NCI-H748 treated with DMSO at 0.1 percent for 48 hours (cell line): ENCODE data around the gene LRP5.

Experiments used
- DNase-seq: peaks from one replicate; lab custom pipeline; 2025; lab: John Stamatoyannopoulos, UW

LRP5 gene

DNA sequence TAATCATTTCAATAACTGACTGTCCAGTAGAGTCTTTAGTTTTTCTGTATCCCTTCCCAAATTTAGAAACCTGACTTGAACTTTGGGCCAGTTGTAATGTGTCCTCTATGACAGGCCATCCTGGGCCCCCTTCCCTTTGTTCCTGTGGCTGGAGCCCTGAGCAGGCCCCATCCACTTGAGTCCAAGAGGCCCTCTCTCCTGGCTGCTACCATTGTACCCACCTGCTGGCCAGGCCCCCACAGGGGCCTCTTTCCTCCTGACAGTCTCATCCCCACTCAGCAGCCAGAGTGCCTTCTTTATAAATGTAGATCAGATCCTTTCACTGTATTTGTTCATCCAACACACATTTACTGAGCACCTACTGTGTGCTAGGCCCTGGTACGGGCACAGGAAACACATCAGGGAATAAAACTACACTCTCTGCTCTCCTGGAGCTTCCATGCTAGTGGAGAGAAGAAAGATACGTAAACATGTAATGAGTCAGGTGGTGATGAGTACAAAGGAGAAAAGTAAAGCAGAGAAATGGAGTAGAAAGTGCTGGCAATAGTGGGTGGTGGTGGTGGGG lies 2.7 kb upstream of the LRP5 start:
- no peak for DNase-seq

DNA sequence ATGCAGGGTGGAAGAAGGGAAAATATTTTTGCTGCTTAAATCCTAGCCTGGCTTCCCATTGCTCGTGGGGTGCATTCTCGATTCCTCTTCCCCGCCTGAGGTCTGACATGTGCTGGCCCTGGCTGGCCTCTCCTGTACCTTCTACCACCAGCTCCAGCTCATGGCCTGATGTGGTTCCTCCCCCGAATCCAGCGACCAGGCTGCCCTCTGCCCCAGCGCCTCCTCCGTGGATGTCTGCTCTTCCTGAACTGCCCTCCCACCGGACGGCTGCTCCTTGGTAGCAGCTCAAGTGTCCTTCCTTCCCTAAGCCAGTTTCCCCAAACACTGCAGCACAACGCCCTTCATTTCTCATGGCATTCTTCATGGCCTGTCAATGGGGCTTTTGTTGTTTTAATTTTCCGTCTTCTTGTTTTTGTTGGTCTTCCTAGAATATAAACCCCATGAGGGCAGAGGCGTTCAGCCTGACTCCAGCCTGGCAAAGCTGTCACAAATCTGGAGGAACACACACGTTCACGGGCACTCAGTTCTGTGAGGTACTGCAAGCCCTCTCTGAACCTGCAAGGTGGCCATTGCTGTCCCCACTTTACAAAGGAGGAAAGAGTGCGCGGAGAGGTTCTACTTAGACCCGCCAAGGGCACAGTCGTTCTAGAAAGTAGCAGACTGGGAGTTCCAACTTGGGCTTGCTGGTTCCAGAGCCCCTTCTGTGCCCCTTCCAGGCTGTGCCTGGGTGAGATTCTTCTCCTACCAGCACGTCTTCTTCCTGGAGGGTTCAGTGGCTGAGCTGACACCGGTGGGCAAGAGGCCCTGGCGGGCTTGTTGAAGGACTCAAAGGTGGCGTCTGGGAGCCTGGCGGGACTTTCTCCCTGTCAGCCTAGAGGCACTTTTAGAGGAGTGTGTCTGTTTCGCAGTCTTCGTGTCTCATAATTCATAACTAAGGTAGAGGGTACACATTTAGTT lies 953 bp upstream of the LRP5 start:
- DNase-seq, result no peak

DNA sequence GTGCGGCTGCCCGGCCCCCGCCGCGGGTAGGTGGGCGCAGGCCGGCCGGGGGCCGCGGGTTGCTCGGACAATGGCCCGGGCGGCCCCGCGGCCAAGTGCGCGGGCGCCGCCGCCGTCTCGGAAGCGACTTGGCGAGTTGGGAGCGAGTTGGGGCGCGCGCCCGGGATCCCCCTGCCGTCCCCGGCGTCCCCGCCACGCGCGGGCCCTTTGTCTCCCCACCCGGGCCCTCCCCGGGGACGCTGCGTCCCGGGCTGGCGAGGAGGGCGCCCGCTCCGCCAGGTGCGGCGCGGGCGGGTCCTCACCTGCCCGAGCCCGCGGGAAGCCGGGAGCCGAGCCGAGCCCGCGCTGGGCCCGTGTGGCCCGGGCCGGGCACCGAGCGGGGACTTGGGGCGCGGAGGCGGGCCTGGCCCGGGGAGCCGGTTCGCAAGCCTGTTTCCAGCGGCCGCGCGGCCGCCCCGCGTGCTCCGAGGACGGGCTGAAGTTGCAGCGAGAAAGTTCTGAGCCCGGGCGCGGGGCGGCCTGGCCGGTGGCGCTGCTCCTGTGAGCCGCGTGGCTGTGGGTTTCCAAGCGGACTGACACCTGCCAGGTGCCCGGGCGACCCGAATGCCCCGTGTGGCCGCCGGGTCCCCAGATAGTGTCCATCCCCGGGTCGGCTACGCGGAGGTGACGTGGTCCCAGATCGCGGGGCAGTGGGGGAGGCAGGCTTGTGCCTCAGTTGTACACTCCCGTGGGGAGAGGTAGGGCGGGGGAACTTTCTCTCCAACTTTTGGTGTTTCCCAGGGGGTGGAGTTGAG lies 586 bp downstream of the LRP5 start:
- DNase-seq, result no peak

DNA sequence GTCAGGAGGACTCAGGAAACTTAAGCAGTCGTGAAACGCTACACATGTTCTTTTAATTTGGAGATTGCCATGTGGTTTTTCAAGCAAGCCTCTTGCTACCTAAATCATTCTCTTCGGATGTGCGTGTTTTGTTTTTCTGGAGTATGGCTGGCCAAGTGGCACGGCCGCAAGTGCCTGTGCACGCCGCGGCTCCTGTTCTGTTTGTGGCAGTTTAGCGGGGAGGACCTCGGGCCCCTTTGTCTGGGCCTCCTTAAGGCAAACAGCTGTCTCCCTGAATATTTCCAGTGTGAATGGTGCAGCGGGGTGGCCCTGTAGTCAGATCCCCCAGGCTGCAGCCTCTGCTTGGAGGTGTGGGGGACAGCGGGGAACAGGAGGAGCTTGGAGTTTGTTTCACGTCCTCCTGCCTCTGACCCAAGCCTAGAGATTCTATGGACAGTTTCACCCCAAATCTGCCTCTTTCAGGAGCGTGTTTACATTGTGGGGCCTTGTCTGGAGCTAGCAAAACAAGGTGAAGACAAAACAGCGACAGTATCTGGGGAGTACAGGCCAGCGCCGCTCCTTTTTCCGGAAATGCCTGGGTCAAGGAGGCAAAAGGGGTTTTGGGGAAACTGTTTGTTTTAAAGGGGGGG lies 1.3 kb downstream of the LRP5 start:
- DNase-seq, result no peak

DNA sequence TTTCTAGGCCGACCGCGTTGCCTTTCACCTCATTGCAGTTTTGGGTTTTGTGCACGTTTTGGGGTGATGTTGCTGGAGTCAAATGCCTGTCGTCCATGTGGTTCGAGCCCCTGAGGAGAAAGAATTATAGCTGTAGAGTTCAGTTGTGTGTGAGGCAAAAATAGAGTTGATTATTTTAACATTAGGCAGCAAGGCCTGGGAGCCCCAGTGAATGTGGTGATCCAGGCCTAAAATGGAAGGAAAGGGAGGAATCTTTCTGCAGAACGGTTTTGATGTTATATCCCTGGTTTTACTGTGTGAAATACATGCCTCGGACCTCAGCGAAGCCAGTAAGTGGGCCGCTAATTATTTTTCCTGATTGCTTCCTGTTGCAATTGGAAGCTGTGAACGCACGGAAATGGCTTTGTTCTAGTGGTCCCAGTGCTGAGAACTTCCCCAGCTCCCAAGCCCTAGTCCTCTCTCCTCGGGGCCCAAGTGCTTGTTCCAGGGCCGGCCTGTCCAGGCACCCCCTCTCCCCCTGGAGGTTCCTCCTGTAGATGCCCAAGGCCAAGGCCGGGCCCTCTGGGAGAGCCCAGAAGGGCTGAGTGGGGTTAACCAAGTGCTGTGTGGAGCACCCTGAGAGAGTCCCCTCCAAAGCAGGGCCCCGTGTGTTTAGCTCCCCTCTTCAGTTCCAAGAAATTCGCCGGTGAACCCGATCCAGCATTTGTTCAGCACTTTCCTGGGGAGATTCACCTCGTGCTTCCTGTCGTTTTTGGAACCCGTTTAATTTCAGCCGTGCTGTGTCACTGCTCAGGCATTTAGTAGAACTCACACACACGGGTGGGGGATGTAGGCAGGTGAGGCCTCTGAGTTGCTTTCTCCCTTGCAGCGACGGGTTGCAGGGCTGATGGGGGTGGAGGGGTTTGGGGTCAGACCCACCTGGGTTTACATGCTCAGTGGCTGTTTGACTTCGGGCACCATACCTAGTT lies 2.1 kb downstream of the LRP5 start:
- no peak for DNase-seq

DNA sequence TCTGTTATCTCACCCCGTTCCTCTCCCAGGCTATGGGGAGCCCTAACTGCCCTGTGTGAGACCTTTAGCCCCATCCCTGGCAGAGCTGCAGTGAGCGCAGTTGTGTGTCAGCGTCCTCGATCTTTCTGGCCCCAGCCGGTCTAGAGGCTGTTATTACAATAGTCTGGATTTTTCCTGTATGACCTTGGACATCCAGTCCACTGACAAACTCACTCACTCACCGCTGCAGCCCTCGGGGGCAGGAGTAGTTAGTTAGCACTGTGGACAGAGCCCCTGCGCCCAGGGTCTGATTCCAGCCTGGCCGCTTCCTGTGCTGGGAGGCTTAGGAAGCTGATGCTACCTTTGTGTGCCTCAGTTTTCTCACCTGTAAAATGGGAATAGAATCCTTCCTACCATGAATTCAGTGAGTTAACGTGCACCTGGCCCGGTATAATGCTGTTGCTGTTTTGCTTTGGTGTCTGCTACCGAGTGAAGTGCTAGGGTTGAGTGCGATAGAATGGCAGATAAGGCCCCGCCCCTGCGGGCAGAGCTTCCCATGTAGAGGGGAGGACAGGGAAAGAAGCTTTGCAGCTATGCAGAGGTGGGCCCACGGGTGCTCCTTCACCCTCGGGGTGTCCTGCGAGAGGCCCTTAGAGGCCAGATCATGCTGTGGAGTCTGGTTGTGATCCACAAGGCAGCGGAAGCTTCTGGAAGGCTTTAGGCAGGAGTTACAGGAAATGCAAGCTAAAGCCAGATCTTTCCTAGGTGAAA lies 3.0 kb downstream of the LRP5 start:
- DNase-seq, result no peak

DNA sequence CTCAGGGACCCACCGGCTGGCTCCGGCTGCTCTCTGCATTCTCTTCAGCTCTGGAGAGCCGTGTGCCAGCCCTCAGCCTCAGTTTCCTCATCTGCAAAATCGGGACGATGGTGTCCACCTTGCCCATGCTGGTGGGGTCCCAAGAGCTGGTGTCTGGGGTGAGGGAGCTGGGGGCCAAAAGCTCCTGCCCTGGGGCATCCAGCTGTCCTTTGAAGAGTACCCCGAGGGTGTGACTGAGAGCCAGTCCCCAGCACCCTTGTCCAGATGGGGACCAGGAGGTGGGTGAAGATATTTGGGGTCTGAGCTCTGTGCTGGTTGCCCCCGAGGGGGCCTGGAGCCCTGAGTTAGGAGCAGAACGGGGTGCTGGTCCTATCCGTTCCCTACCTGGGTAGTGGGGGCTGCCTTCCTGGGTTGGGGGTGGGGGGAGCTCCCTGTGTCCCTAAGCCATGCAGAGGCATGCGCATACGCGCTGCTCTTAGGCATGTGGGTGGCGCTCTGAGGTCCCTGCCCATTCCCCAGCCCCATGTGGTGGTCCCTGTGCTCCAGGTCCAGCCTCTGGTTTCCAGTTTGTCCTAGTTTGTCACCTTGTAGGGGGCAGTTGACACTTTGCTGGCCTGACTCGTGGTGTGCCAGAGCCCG lies 4.9 kb downstream of the LRP5 start:
- no peak for DNase-seq

DNA sequence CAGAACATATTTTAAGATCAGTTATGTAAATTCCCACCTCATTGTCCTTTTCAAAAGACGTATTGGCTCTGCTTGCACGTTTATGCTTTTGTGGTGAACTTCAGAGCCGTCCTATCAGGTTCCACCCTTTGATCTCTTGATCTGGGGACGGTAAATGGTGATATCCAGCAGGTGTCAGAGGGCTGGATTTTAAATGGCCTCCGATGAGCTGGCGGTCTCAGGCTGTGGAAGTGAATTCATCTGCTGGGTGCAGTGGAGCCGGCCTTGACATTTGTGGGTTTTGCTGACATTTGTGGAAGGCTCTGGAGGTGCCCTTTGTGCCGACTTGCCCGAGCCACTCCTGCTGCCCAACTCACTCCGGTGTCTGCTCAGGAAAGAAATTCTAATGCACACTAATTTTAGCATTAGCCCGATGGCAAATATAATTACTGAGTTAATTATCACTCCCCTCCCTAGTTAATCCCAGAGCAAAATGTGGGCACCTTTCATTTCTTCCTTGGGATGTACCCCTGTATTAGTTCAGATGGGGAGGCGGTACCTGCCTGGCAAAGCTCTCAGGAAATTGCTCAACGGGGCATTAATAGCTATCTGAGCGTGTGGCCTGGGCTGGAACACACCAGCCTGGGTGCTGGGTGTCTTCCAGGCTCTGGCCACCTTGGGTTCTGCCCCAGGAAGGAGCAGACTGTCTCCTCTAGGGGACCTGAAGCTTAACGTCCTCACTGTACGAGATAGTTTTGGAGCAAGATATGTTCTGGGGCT lies 9.1 kb downstream of the LRP5 start:
- no peak for DNase-seq

DNA sequence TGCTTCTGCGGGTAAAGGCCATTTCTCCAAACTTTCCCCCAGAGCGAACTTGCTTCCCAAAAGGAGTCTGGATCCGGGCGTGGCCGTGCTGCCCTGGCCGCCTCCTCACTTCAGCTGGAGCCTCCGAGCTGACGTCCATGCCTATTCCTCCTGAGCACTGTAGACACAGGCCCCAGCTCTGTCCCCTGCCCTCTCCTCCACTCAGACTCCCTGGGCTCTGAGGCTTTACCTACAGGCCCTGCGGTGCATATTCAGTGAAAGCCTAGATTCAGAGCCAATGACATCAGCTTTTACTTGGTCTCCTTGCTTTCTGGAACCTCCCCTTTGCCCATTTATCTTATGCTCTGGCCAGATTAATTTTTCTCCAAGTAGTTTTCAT lies 9.7 kb downstream of the LRP5 start:
- DNase-seq, result no peak

DNA sequence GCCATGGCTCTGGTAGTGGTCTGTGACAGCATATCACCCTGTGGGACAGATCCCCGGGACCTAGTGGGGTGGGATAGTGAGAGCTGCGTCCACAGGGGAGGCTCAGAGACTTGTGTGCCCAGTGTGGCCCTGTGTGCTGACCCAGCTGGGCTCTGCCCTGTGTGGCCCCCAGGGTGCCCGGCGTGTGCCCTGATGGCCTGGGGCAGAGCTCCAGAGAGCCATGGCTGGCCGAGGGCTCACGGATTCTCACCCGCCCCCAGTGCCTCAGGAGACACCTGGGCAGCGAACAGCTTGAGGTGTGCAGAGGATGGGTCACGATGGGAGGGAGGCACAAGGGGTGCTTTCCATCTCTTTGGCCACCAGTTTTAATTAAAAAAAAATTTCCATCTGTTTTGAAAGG lies 11.8 kb downstream of the LRP5 start:
- no peak for DNase-seq

DNA sequence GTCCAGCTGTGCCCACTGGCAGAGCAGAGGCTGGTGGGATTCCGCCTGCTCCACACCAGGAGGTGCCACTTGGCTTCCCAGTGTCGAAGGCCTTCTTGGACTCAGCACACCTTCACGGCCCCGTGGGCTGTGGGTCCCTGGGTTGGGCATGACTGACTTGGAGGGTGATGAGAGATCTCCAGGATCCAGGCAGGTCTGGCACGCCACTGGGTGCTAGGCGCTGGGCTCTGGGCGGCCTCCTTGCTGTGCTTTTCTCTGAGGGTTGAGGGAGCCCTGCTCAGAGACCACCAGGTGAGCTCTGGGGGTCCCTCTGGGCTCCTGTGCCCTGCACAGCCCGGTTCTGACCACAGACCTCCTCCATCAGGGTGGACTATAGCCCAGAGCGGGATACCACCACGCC lies 12.3 kb downstream of the LRP5 start:
- no peak for DNase-seq

DNA sequence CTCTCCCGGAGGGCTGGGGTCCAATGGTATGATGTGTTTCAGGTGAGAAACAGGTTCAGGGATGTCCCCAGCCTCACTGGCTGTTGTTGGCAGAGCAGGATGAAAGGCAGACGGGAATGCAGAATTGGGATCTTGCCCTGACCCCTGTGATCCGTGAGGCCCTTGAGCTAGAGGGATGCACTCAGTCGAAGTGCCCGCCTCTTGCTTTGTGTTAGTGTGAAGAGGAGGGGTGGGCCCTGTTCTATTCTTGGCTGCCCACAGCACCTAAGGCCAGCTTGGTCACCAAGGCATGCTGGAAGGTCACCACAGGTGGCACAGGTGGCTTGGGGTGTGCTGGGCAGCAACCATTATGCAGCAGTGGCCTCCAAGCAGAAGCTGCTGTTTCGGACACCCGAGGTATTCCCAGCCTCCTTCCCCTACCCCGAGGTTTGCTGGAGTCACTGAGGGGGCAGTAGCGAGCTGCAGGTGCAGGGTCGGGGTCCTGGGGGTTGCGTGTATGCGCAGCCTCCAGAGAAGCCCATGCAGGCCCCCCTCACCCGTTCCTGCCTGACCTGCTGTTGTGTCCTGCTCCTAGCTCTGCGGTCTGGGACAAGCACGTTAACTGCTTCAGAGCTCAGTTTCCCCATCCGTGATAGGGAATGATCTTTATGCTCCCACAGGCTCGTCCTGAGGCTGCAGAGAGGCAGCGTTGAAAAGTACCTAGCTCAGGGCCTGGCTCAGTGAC lies 13.0 kb downstream of the LRP5 start:
- DNase-seq, result no peak

DNA sequence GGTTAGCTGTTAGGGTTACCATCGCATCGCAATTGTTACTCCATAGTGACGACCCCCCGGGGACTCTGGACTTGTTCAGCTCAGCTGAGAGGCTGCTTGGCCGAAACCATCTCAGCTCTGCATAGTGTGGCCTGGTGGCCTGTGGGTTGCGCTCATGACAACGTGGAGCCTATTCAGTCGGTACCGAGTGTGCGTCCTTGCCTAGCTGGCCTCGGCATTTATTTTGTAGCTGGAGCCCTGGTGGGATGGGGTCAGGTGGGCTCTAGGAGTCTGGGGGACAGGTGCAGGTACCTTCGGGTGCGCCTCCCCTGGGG lies 13.5 kb downstream of the LRP5 start:
- DNase-seq, result no peak

DNA sequence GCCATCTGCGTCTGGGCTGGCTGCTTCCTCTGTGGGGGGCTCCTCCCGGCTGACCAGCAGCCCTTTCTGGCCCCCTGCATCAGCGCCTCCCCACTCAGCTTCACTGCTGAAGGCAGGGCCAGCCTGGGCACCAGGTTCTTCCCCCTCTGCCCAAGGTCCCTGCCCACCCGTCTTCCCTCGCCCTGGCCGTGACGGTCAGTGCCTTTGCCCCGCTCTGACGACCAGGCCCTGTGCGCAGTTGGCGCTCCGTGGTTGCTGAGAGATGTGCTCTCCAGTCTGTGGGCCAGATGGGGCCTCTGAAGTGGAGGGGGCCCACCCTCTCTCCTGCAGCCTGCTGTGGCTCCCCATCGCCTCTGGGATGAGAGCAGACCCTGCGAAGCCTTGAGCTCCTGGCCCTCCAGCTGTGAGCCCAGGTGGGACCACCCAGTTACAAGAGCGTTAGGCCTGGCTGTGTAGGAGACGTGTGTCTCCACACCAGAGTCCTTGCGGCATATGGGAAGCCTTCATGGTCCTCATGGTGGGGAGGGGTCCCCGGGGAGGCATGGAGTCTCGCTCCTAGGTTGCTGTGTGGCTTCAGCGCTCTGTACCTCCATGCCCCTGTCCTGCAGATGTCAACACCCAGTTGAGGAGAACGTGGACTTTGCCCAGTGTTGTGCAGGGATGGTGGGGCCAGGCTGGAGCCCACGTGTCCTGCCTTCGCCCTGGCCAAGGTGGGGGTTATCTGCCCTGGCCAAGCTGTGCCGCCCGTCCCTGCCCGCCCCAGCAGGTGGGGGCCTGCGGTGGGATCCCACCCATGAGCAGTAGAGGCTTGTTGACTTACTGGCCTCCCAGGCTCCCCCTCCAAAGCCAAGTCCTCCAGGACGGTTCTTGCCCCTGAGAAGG lies 14.2 kb downstream of the LRP5 start:
- DNase-seq, result no peak

DNA sequence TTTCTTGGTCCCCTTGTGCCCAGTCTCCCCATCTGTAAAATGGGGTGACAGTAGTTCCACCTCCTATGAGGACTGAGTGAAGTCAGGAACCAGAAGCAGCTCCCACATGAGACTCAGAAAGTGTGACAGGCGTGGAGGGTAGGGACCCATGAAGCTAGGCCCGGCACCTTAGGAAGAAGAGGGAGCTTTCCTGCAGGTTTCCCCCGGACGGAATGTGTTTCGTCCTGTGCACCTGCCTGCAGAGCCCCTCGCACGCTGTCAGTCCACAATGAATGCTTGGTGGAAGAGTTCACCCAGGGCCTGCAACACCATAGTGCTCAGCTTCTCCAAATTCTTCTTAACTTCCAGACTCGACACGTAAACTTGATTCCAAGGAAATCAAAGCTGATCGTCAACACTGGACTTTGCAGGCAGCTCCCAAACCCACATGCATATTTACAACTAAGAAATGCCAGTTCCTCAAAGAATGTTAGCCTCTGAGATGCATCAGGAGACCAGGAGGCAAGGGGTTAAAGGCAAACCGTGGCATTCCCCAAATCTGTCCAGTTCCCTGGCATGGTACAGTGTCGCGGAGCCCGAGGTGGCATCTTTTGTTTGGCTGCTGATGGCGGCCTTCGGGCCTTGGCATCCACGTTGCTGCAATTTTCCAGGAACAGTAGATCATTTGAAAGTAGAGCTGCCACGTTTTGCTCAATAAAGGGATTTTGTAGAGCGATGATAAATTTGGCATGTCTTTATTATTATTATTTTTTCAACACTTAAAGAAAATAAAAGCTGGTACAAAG lies 15.4 kb downstream of the LRP5 start:
- DNase-seq, result no peak

DNA sequence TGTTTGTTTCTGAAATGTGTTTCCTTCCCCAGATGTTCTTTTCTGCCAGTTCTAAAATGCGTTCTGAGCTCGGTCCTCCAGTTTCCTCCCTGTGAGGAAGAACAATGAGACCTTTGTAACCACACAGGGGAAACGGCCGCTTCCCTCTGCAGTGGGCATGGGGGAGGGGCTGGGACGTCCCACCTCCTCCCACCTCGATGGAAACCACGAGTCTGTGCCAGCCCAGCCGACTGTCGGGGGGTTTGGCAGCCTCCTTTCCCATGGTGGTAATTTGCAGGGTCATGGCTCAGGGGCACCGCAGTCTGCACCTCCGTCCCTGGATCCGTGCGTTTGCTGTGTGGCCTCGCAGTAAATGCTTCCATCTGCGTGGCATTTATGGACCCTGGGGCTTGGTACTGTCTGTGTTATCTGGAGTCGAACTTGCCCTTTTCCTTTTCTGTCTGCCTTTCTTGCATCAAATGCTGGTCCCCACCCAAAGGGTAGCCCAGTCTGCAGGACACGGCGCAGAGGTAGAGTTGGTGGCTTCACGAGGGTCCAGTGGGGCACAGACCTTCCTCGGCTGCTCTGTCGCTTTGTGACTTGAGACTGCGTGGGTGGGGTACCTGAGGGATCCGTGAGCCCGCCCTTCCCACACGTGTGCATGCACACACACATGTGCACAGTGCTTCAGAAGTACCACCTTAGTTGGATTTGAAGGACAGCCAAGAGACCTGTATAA lies 16.1 kb downstream of the LRP5 start:
- no peak for DNase-seq
